NCI-H748 treated with DMSO at 0.1 percent for 48 hours (cell line): ENCODE data around the gene TTC22.
"Not testable (repeated sequence)": the region's sequence is repeated elsewhere in the genome, so short reads cannot be mapped to it uniquely, and the experiment has no call there.

Experiments
- DNase-seq: peaks from one replicate; lab custom pipeline; 2025; lab: John Stamatoyannopoulos, UW

TTC22 gene

DNA sequence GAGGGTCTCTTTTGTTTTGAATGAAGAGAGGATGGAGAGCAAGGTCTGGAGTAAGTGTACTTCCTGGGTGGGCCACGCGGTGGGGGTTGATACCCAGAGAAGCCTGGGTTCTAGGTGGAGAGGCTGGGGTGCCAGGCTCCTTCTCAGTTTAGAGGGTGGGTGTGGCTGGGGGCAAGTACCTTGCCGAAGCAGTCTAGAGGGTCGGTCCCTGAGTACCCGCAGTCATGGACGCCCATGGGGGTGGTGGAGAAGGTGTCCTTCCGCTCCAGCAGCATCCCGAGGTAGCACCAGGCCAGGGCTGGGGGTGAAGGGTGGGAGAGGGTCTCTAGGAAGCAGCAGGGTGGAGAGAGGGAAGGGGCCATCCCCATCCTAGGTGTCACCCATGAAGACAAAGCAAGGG lies 14.3 kb downstream of the TTC22 start:
- DNase-seq: no peak

DNA sequence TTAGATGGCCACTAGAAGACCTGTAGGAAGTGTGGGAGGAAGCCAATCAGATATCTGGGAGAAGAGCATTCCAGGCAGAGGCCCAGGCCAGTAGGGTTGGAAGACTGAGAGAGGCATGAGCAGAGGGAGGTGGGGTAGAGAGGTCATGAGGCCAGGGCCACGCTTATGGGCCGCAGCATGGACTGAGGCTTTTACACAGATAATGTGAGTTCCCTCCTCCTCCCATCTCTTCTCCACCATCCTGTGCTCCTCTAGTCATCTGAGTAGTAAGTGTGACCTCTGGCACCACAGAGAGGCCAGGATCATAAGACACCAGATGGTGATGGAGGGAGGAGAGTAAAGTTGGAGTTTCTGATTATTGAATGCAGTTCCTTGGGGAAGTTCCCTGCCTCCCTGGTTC lies 17.1 kb downstream of the TTC22 start:
- no peak for DNase-seq

DNA sequence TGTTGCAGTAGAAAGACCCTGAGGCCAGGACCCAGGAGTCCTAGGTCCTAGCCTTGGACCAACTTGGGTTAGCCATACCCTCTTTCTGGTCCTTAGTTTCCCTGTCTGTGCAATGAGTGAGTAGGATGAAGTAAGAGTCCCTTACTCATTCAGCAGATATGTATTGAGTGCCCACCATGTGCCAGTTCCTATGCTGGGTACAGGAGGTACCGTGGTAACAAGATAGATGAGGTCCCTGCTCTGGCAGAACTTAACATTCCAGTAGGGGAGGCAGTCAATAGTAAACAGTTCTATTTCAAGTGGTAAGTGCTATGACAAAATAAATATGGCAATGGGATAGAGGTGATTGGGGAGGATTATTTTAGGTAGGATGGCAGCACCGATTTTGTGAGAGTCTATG lies 18.5 kb downstream of the TTC22 start:
- DNase-seq: no peak

DNA sequence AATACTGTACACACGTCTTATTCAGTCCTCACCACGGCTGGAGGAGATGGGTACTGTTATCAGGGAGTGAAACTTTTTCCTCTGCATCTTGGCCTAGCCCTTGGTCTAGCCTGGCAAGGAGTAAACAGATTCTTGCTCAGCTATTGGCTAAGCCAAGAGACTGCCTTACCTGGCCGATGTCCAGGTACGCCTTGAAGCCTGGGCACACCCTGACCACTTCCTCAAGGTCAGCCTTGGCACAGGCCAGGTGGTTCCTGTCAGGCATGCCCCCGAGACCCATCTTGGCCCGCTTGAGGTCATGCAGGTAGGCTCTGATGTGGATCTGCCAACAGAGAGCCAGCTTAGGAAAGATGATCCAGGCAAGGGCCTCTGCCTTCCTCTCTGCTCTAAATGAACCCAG lies 19.0 kb downstream of the TTC22 start:
- no peak for DNase-seq

DNA sequence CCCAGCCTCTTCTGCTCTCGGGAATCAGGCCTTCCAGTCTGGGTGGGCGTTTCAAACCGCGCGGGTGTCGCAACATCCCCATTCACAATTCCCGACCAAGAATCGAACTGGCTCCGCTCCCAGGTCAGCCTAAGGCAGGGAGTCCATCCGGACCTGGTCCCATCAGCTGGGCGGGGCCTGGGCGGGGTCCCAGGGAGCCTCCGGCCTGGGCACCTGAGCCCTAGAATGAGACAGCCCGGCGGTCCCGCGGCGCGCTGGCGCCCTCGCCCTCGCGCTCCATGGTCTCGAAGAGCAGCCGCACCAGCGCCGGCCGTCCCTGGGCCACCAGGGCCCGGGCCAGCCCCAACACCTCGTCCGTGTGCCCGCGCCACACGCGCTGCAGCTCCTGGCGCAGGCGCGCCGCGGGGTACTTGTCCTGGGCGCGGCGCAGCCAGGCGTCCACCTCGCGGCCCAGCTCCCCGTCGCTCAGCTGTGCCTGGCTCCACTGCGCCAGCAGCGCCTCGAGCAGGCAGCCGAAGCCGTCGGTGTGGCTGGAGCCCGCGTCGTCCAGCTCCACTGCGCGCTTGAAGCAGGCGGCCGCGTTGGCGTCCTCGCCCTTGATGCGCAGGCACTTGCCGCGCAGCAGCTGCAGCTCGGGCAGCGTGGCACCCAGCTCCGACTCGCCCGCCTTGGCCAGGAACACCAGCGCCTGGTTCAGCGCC lies 19.9 kb downstream of the TTC22 start:
- DNase-seq: no peak

DNA sequence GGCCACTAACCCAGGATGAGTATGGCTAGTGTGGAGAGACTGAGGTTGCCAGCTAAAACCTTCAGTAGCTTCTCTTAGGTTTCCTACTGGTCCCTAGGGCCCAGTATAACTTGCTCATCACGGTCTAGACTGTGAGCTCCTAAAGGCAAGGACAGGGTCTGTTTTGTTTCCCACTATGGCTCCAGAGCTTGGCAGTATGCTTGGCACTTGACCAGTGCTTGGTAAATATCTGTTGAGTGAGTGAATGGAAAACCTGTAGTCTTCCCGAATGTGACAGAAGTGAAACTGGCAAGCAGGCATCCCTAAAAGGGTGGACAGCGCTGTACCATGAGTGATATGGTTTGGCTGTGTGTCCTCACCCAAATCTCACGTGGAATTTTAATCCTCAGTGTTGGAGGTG lies 23.7 kb downstream of the TTC22 start:
- no peak for DNase-seq

DNA sequence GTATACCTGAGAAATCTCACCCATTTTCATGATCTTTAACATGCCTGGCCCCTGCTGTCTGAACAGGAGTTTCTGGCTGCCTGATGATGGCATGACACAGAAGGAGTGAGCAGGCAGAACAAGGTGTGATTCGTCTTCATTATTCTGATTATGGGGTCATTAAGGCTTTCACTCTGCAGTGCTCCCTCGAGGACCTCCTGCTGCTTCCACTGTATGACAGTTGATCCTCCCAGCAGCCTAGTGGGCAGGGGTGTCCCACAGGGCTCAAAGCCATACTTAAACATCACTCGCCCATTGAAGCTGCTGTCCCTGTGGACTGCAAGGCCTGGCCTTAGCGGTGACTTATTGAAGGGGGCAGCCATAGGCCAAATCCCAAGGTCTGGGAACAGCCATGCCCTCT lies 24.1 kb downstream of the TTC22 start:
- DNase-seq: no peak

DNA sequence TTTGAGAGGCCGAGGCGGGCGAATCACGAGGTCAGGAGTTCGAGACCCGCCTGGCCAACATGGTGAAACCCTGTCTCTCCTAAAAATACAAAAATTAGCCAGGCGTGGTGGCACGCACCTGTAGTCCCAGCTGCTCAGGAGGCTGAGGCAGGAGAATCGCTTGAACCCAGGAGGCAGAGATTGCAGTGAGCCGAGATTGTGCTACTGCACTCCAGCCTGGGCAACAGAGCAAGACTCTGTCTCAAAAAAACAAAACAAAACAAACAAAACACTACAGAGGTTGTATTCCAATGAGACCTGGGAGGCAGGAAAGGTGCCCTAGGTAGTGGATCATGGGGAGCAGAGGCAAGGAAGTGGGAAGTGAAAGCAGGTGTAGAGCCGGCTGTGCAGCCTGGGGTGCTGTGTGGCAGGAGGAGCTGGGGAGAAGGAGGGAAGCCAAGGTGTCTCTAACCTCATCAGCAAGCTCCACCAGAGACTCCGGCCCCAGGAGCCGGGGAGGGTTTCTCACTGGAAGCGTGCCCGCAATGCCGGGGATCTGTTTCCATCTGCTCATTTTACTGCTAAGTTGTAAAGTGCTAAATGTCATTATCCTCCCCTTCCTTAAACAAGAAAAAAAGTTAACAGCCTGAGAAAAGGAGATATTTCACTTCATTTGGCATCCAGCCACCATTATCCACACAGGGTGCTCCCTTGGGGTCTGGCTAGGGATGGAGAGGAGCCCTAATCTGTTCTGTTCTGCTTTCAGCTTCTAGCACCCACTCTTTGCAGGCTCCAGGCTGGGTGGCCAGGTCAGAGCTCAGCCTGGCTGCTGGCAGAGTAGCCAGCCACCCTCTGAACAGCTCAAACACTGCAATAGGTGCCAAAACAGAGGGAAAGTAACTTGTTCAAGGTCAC lies 25.0 kb downstream of the TTC22 start:
- DNase-seq: not testable (repeated sequence)

DNA sequence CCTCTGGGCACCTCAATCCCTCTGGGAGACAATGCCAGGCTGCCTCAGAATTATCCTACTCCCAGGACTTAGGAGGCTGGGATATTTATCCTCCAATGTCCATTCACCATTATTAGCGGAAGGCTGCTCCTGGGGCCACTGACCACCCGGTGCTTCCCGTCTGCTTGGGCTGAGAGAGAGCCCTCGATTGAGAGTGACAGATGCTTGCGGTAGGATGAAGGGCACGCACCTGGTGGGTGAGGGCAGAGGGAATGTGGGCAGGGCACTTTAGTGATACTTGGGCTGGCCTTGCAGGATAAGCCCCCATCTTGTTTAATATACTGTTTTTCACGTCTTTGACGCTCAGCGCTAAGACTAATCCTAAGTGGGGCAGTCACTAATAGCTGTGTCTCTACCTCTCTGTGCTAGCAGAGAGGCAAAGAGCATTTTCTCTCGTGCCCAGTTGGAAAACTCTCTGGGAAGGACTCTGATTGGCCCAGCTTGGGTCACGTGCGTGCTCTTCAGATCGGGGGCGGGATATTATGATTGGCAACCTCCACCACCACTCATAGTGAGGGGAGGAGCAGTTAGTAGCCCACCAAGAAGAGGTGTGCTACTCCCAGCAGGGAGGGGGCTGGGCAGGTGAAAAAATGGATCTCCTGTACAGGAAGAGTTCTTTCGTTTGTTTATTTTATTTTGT lies 26.2 kb downstream of the TTC22 start:
- DNase-seq: no peak

DNA sequence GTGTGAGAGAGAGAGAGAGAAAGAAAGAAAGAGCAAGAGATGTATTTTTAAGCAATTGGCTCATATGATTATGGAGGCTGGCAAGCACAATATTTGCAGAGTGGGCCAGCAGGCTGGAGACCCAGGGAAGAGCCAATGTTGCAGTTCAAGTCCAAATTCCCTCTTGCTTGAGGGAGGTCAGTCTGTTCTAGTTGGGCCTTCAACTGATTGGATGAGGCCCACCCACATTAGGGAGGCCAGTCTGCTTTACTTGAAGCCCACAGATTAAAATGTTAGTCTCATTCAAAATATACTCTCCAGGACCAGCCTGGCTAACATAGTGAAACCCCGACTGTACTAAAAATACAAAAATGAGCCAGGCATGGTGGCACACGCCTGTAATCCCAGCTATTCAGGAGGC lies 28.2 kb downstream of the TTC22 start:
- no peak for DNase-seq

DNA sequence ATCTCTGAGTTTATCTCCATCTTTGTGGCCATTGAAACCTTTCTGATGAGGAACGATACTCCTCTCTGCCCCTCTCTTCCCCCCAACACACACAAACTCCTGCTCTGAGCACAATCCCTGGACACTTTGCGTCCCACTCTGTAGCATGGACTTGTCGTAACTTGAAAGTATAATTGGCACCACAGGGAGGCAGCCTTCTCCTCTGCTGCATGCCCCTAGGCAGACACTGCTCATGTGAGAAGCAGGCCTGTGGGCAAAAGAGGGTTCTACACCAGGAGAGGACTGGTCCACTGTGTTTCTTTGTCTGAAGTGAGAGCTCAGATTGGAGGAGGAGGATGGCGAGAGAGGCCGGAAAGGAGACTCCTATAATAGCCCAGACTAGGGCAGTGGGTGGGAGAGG lies 33.0 kb downstream of the TTC22 start:
- no peak for DNase-seq

DNA sequence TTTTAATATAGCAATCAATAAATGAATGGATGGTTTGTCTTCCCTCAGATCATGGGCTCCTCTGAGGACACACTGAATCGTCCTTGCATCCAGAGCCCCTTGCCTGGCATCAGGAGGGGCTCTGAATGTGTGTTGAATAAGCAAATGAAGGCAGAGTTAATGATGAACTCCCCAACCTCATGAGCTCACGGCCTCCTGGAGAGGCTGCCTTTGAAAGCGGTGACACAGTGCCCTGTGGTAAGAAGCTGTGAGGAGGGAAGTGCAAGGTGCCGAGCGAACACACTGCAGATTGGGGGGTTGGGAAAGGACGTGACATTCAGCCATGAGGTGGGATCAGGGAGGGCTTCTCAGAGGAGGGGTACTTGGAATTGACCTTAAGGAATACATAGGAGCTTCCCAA lies 33.6 kb downstream of the TTC22 start:
- DNase-seq: no peak

DNA sequence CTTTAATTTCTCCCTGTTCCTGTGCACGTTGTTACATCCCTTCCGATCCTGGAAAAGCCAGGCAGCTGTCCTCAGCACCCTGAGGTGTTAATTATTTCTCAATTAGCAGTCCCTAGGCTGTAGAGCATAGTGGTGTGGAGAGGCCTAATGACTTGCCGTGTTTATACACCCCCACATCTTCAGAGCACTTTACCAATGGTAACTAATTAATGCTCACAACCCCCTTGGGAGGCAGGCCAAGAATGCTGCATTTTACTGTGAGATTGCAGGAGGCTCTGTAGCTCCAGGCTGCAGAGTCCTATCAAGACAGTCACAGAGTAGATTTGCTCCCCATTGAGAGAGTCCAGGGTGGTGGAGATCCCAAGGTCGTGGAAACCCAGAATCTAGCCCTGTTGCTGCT lies 34.4 kb downstream of the TTC22 start:
- no peak for DNase-seq

DNA sequence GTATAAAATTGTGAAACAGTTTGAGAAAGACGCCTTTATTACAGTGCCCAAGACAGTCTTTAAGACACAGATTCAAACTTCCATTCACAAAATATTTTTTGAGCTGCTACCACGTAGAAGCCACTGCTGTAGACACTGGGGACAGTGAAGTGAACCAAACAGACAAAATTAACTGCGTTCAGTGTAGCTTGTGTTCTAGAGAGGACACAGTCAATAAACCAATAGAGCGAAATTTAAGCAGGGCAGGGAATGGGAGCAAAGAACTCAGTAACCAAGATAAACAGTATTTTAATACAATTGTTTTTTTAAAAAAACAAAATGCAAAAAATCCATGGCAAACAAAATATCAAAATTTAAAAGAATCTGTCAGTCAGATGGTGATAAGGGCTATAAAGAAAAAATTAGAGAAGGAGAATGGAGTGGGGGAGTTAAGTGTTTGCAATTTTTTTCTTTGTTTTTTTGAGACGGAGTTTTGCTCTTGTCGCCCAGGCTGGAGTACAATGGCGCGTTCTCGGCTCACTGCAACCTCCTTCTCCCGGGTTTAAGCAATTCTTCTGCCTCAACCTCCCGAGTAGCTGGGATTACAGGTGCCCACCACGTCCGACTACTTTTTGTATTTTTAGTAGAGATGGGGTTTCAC lies 36.1 kb downstream of the TTC22 start:
- DNase-seq: no peak

DNA sequence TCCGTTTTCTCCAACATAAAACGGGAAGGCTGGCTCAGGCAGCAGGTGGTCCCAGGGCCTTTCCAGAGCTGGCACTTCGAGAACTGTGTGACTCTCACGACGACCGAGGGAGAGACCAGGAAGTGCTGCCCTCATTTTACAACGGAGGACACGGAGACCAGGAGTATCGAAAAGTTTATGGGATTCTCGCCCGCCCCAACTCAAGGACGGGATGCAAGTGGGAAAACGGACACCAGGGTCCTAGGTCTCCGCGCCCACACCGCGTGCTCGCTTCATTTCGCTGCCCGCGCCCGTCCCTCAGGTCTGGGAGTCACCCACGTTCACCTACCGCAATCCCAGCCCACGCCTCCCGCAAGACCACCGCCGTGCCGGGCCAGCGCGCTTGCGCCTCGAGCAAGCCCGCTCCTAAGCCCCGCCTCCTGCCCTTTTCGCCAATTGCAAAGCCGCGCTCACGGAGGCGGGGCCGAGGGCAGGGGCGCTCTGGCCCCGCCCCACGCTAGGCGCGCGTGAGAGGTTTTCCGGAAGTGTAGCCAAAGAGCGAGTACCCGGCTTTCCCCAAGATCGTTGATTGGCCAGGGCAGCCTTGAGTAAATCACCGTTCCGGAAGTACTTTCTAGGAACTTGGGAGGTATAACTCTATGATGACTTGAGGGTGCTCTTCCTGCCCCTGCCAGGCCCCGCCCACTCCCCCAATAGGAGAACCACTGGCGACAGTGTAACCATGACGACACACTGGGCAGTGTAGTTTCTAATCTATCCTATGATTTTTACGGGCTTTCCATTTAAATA lies 36.8 kb downstream of the TTC22 start, which contains the start of gene PARS2:
PARS2 (minus strand) TSS at position 391 of the 789 bp plus-strand sequence. CDS start 5,362 bp downstream, outside the sequence.
- peak; percentile 99 for DNase-seq

DNA sequence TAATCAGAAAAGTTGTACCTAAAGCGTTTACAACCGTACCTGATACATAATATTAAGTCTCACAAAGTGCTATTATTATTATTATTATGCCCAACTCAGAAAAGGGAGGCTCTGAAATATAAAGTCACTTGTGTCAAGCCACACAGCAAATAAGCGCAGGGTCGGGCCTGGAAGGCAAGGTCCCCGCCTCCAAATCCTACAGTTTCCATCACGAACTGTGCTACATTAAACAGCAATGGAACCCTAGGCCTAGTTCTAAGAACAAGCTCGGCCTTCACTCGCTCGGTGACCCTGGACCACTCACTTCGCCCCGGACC lies 37.3 kb downstream of the TTC22 start:
- DNase-seq: peak; percentile 35

DNA sequence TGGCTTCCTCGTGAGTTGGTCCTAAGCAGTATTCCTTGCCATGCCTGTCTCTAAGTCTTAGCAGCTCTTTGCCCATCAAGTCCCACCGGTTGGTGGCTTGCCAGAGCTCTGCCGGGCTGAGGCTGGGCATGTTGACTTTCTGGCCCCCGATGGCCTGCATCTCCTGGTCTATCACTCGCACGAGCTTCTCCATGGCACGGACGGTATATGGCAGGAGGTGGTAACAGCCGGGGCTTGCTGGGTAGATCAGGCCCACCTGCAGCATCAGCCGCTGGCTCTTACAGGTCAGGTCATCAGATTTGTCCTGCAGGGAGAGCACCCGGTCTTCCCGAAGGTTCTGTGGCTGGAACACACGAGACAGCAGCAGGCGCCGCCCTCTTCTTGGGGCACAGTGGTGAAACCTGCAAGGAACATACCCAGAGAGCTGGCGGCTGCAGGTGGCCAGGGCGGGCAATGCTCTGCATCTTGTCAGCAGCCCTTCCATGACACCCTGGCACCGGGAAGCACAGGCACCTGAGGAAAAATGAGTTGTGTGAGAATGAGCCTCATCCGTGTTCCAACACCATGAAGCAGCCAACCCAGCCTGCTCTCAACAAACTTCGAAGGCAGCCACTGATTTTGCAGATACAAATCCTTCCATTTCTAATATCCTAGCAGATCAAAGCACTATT lies 42.3 kb downstream of the TTC22 start:
- DNase-seq: no peak

DNA sequence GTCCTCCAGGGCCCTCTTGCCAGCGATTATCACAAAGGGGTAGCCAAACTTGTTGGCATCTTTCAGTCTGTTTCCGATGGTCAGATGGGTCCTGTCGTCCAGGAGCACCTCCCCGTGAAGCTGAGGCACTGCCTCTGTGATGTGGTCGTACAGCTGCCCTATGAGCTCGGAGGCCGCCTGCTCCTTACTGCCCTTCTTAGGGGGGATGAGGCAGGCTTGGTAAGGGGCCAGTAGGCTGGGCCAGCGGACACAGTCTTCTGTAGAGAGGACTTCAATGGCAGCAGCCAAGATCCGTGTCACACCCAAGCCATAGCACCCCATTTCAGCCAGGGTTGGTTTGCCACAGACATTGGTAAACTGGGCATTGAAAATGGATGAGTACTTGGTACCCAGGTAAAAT lies 43.3 kb downstream of the TTC22 start:
- no peak for DNase-seq

DNA sequence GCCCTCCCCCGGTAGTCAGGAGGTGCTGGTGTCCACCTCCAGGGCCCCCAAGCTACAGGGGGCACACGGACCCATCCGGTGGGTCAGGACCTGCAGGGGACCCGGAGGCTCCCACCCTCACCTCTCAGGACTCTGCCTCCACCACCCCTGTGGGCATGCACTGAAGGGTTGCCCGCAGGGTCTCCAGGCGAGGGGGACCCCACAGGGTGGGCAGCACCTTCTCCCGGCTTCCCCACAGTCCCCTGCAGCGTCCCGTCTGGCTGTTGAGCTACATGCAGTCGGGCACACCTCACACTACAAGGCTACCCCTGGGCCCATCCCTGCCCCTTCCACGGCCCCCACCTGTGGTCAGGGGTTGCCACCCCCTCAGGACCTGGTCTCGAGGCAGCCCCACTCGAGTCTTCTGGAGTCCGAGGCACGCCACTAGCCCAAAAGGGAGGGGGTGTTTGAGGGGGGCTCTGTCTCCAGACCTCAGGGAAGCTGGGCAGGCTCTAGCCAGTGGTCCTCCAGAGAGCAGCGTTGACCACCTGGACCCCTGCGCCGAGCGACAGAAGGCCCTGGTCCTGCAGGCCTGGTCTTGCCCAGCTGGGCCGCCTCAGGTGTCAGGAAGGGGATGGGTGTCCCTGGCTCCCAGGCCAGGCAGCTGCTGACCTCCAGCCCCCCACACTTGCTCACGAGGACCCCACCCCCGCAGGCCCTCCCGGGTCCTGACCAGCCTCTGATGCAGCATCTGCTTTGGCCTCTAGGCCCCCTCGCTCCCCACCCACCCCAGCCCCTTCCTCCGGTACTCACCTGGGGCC lies 46.4 kb downstream of the TTC22 start:
- no peak for DNase-seq

DNA sequence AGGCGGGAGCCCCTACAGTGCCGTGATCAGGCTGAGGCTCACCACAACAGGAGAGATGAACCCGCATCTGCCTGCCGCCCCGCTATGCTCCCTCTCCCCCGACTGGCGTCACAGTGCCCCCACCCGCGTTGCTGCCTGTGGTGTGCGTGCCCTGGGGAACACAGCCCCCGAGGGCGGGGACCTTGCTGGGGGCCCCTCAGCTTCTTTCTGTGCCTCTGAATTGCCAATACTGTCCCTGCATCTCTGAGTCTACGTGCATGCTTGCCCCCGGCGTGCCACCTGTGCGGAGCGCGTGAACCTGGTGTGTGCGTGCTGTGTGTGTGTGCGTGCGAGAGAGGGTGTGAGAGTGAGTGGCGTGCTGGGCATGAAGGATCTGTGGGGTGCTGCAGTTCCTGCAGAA lies 47.1 kb downstream of the TTC22 start:
- no peak for DNase-seq
